OCI-LY7 (cell line): ENCODE results near the gene ZFHX3. TPM values are rescaled to one million over a fixed set of nuclear protein-coding genes. Genes with fewer than 3 reads are reported as not detected.

Source experiments
- BruUV-seq: library from RNA; stranded (reverse); fragments of 400-500 nt; replicated peaks from 2 replicates; lab custom pipeline; 2021; lab: Mats Ljungman, UMichigan
- CTCF ChIA-PET: fragments of 300-600 bp; sonication (Branson Sonifier 250); formaldehyde crosslinking; loops from one replicate; lab custom pipeline; 2022; ENCODE audit warnings: antibody characterized with exemption; ENCODE audit not compliant: unreplicated experiment; lab: Charles Lee
- POLR2A ChIA-PET: fragments of 300-600 bp; sonication (Branson Sonifier 250); formaldehyde crosslinking; loops from one replicate; lab custom pipeline; 2022; ENCODE audit warnings: antibody characterized with exemption; lab: Charles Lee
- DNase-seq: peaks from one replicate; pipeline ENCODE4 v3.0.0-alpha.2; 2015; ENCODE audit warnings: low spot score
- H2AFZ ChIP-seq: fragments of 200-600 bp; sonication (generic), shearing (Covaris generic); 2 replicates; pipeline ENCODE4 v1.6.1; 2014; ENCODE audit warnings: mild to moderate bottlenecking, antibody characterized with exemption, low read length, moderate library complexity
- H3K27ac ChIP-seq: fragments of 200-600 bp; sonication (generic); 2 replicates; pipeline ENCODE4 v1.5.1; 2014; ENCODE audit warnings: mixed run types, low read depth, mild to moderate bottlenecking, moderate library complexity, low read length, inconsistent platforms; ENCODE audit not compliant: poor library complexity, severe bottlenecking
- H3K36me3 ChIP-seq: fragments of 200-600 bp; sonication (generic); 2 replicates; pipeline ENCODE4 v1.6.1; 2014; ENCODE audit warnings: mild to moderate bottlenecking, antibody characterized with exemption, low read length, moderate library complexity, mixed read lengths; ENCODE audit not compliant: insufficient read depth
- H3K4me1 ChIP-seq: fragments of 200-600 bp; sonication (generic); 2 replicates; pipeline ENCODE4 v1.5.1; 2014; ENCODE audit warnings: mild to moderate bottlenecking, low read length; ENCODE audit not compliant: insufficient read depth, poor library complexity, severe bottlenecking
- H3K4me2 ChIP-seq: fragments of 200-600 bp; sonication (generic); 2 replicates; pipeline ENCODE4 v1.6.1; 2014; ENCODE audit warnings: mild to moderate bottlenecking, low read length
- H3K4me3 ChIP-seq: fragments of 200-600 bp; sonication (generic); 2 replicates; pipeline ENCODE4 v1.5.1; 2014; ENCODE audit warnings: mild to moderate bottlenecking, low read depth, low read length; ENCODE audit not compliant: poor library complexity, severe bottlenecking
- H3K79me2 ChIP-seq: fragments of 200-600 bp; sonication (generic); 2 replicates; pipeline ENCODE4 v1.6.1; 2016; ENCODE audit warnings: low read depth, mild to moderate bottlenecking, low read length, moderate library complexity, mixed read lengths; ENCODE audit not compliant: insufficient read depth
- H3K9me2 ChIP-seq: fragments of 200-600 bp; sonication (generic); 2 replicates; pipeline ENCODE4 v1.6.1; 2016; ENCODE audit warnings: mild to moderate bottlenecking, low read length, mixed read lengths; ENCODE audit not compliant: insufficient read depth
- H3K9me3 ChIP-seq: fragments of 200-600 bp; sonication (generic); 2 replicates; pipeline ENCODE4 v1.6.1; 2014; ENCODE audit warnings: mild to moderate bottlenecking, mixed run types, low read length, mixed read lengths
- H4K20me1 ChIP-seq: fragments of 200-600 bp; sonication (generic); 2 replicates; pipeline ENCODE4 v1.6.1; 2014; ENCODE audit warnings: mild to moderate bottlenecking, antibody characterized with exemption, low read length, moderate library complexity, mixed read lengths; ENCODE audit not compliant: insufficient read depth
- CTCF ChIP-seq: fragments of 200-600 bp; sonication (generic); conservative IDR thresholded peaks from 2 replicates; pipeline ENCODE4 v1.5.1; 2014; ENCODE audit warnings: mild to moderate bottlenecking, antibody characterized with exemption, low read length, moderate library complexity, mixed read lengths
- EZH2phosphoT487 ChIP-seq: fragments of 200-600 bp; sonication (generic); IDR thresholded peaks from 2 replicates; pipeline ENCODE4 v1.6.1; 2018; ENCODE audit warnings: low read depth, borderline replicate concordance, mild to moderate bottlenecking, mixed run types, antibody characterized with exemption, low read length, moderate library complexity, mixed read lengths
- intact Hi-C: fragments of 100-400 bp; cut with micrococcal nuclease; formaldehyde crosslinking; loops from one replicate; pipeline ENCODE4 v1.10.0; 2022; ENCODE audit not compliant: unreplicated experiment
- total RNA-seq, 2 experiments: library from RNA; depleted of rRNA in 1 of 2; stranded (reverse); fragments of >200 nt in 1 of 2; shearing (Covaris generic) in 1 of 2; gene quantifications; 2 replicates each; pipeline ENCODE4 v1.2.3, GENCODE V29; 2014 to 2022

ZFHX3 gene
- total RNA-seq, 2 experiments from 2014 or later = 1.3 to 6.2 TPM

GRCh38 chr16:72972878-72973571 is 74.9 kb downstream of the ZFHX3 start:
- no peaks in the 10 kb centered on the region for H3K36me3 ChIP-seq
- no peaks in the 10 kb centered on the region for H4K20me1 ChIP-seq
- ChIA-PET POLR2A (no interaction called here), CTCF (interaction anchor here (0.5 kb wide), 1 partner anchor 10 kb away, joined by 3 read pairs; no protein-coding TSS in a partner anchor)
- no peaks in the 10 kb centered on the region for H3K4me1 ChIP-seq
- no peaks in the 10 kb centered on the region for H3K79me2 ChIP-seq
- TF ChIP-seq EZH2phosphoT487 (no peak), CTCF (no peak)
- no peak overlapping the region for H2AFZ ChIP-seq
- H3K9me2 ChIP-seq = no peaks in the 10 kb centered on the region
- H3K9me3 ChIP-seq = no peaks in the 10 kb centered on the region
- no peak for DNase-seq
- no peak overlapping the region for H3K4me2 ChIP-seq
- BruUV-seq = no TSS peak
- H3K4me3 ChIP-seq = no peak overlapping the region
- intact Hi-C loops = no loop called here
- no peak overlapping the region for H3K27ac ChIP-seq

- BruUV-seq = no TSS peak
- intact Hi-C loops = no loop called here
- Histone ChIP-seq H3K79me2 (no peaks in the 10 kb centered on the region), H3K4me3 (no peak overlapping the region), H3K9me3 (no peaks in the 10 kb centered on the region), H3K9me2 (no peaks in the 10 kb centered on the region), H4K20me1 (no peaks in the 10 kb centered on the region), H3K4me2 (no peak overlapping the region), H3K4me1 (no peaks in the 10 kb centered on the region), H2AFZ (no peak overlapping the region), H3K36me3 (no peaks in the 10 kb centered on the region), H3K27ac (no peak overlapping the region)
- DNase-seq = no peak
- CTCF ChIA-PET = no interaction called here
- TF ChIP-seq CTCF (no peak), EZH2phosphoT487 (no peak)
- POLR2A ChIA-PET = no interaction called here
These were observed 76.6 kb downstream of the ZFHX3 start for GRCh38 chr16:72971370-72971769.

GRCh38 chr16:72970656-72971055 is 77.3 kb downstream of the ZFHX3 start:
- H3K36me3 ChIP-seq = no peaks in the 10 kb centered on the region
- H3K9me3 ChIP-seq = no peaks in the 10 kb centered on the region
- no peaks in the 10 kb centered on the region for H3K9me2 ChIP-seq
- ChIA-PET CTCF (no interaction called here), POLR2A (no interaction called here)
- H3K4me1 ChIP-seq = no peaks in the 10 kb centered on the region
- H3K4me3 ChIP-seq = no peak overlapping the region
- no peak overlapping the region for H3K4me2 ChIP-seq
- TF ChIP-seq CTCF (no peak), EZH2phosphoT487 (no peak)
- DNase-seq = no peak
- no peak overlapping the region for H2AFZ ChIP-seq
- intact Hi-C loops = no loop called here
- H4K20me1 ChIP-seq = no peaks in the 10 kb centered on the region
- BruUV-seq = no TSS peak
- no peaks in the 10 kb centered on the region for H3K79me2 ChIP-seq
- H3K27ac ChIP-seq = no peak overlapping the region
